Smooth muscle cell (in vitro differentiated cells): ENCODE results near the gene RBMS3. TPM values are rescaled to one million over a fixed set of nuclear protein-coding genes. Genes with fewer than 3 reads are reported as not detected.

ENCODE experiments used
- DNase-seq: peaks from one replicate; lab custom pipeline; 2025; ENCODE audit not compliant: unreplicated experiment; lab: John Stamatoyannopoulos, UW
- H2AFZ ChIP-seq: fragments of 200-600 bp; sonication (generic); 2 replicates; pipeline ENCODE4 v1.6.0; 2016; ENCODE audit warnings: antibody characterized with exemption, low read depth, mild to moderate bottlenecking
- H3F3A ChIP-seq: fragments of 200-600 bp; sonication (generic); 2 replicates; pipeline ENCODE4 v1.6.0; 2017; ENCODE audit warnings: antibody characterized with exemption, low read depth
- H3K27ac ChIP-seq: fragments of 200-600 bp; sonication (generic); 2 replicates; pipeline ENCODE4 v1.5.1; 2016; ENCODE audit warnings: low read depth, mild to moderate bottlenecking
- H3K27me3 ChIP-seq: fragments of 200-600 bp; sonication (generic); 2 replicates; pipeline ENCODE4 v1.6.1; 2016; ENCODE audit warnings: low read depth, mild to moderate bottlenecking
- H3K36me3 ChIP-seq: fragments of 200-600 bp; sonication (generic); 2 replicates; pipeline ENCODE4 v1.5.1; 2016; ENCODE audit warnings: low read depth
- H3K4me1 ChIP-seq: fragments of 200-600 bp; sonication (generic); 2 replicates; pipeline ENCODE4 v1.5.1; 2016; ENCODE audit warnings: low read depth
- H3K4me2 ChIP-seq: fragments of 200-600 bp; sonication (generic); 2 replicates; pipeline ENCODE4 v1.6.0; 2016; ENCODE audit warnings: mild to moderate bottlenecking
- H3K4me3 ChIP-seq: fragments of 200-600 bp; sonication (generic); 2 replicates; pipeline ENCODE4 v1.5.1; 2016; ENCODE audit warnings: mild to moderate bottlenecking
- H3K79me2 ChIP-seq: fragments of 200-600 bp; sonication (generic); 2 replicates; pipeline ENCODE4 v1.6.0; 2016; ENCODE audit warnings: low read depth, mild to moderate bottlenecking
- H3K9ac ChIP-seq: fragments of 200-600 bp; sonication (generic); 2 replicates; pipeline ENCODE4 v1.6.0; 2016; ENCODE audit warnings: low read depth
- H3K9me3 ChIP-seq: fragments of 200-600 bp; sonication (generic); replicated peaks from 2 replicates; pipeline ENCODE4 v1.5.1; 2016; ENCODE audit warnings: low read depth
- H4K20me1 ChIP-seq: fragments of 200-600 bp; sonication (generic); 2 replicates; pipeline ENCODE4 v1.6.0; 2016; ENCODE audit warnings: low read depth
- WGBS: methylation state at CpG from one replicate; pipeline ENCODE4 v1.1.7; 2016; ENCODE audit warnings: low lambda C conversion rate; 5-methylcytosine and 5-hydroxymethylcytosine counted together
- polyA plus RNA-seq: library from polyadenylated mRNA; unstranded; fragments of >200 nt; fragmentation: Nextera tagmentation; extraction: Ambion mirVana; gene quantifications from 2 replicates; pipeline ENCODE4 v1.2.1, GENCODE V29; 2016
- total RNA-seq: library from RNA; depleted of rRNA; stranded (reverse); fragments of >200 nt; gene quantifications from 2 replicates; pipeline ENCODE4 v1.2.3, GENCODE V29; 2014
- TF ChIP-seq, protein P1 (sequence below): fragments of 200-600 bp; sonication (generic); IDR thresholded peaks from 2 replicates; pipeline ENCODE4 v1.5.1; 2017; ENCODE audit warnings: borderline replicate concordance, mild to moderate bottlenecking, antibody characterized with exemption; ENCODE audit not compliant: insufficient read depth, poor library complexity, severe bottlenecking

RBMS3 gene
- total and polyA plus RNA-seq, 2 experiments from 2014 or later: 42.9 to 50.6 TPM

GRCh38 chr3:29329986-29330890, 49.4 kb downstream of the RBMS3 start:
- H3K9me3 ChIP-seq: no peaks in the 10 kb centered on the region
- H3K27me3 ChIP-seq: no peaks in the 10 kb centered on the region
- H3K4me1 ChIP-seq: peaks cover 13% of the 10 kb centered on the region
- DNase-seq: no peak
- H3K36me3 ChIP-seq: no peaks in the 10 kb centered on the region
- H3K4me2 ChIP-seq: peak overlapping the region; percentile 47
- no peak overlapping the region for H3K4me3 ChIP-seq
- TF ChIP-seq, protein P1, sequence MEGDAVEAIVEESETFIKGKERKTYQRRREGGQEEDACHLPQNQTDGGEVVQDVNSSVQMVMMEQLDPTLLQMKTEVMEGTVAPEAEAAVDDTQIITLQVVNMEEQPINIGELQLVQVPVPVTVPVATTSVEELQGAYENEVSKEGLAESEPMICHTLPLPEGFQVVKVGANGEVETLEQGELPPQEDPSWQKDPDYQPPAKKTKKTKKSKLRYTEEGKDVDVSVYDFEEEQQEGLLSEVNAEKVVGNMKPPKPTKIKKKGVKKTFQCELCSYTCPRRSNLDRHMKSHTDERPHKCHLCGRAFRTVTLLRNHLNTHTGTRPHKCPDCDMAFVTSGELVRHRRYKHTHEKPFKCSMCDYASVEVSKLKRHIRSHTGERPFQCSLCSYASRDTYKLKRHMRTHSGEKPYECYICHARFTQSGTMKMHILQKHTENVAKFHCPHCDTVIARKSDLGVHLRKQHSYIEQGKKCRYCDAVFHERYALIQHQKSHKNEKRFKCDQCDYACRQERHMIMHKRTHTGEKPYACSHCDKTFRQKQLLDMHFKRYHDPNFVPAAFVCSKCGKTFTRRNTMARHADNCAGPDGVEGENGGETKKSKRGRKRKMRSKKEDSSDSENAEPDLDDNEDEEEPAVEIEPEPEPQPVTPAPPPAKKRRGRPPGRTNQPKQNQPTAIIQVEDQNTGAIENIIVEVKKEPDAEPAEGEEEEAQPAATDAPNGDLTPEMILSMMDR: no peak
- peak overlapping the region; percentile 40 for H3K9ac ChIP-seq
- peaks cover 90% of the 10 kb centered on the region for H3K79me2 ChIP-seq
- H4K20me1 ChIP-seq: no peaks in the 10 kb centered on the region
- no peak overlapping the region for H2AFZ ChIP-seq
- H3K27ac ChIP-seq: peak overlapping the region; percentile 97
- WGBS: 75% methylated on average over 4 of the region's 4 CpGs
- peaks cover 6% of the 10 kb centered on the region for H3F3A ChIP-seq

GRCh38 chr3:29331035-29331434, 50.2 kb downstream of the RBMS3 start:
- peak overlapping the region; percentile 97 for H3K27ac ChIP-seq
- no peak overlapping the region for H3K4me3 ChIP-seq
- H3K9ac ChIP-seq: peak overlapping the region; percentile 39
- no peaks in the 10 kb centered on the region for H3K27me3 ChIP-seq
- H4K20me1 ChIP-seq: no peaks in the 10 kb centered on the region
- no peaks in the 10 kb centered on the region for H3K36me3 ChIP-seq
- peak overlapping the region; percentile 76 for H3K4me2 ChIP-seq
- 84% methylated on average over 4 of the region's 4 CpGs for WGBS
- peaks cover 85% of the 10 kb centered on the region for H3K79me2 ChIP-seq
- no peak overlapping the region for H2AFZ ChIP-seq
- peaks cover 21% of the 10 kb centered on the region for H3K4me1 ChIP-seq
- no peaks in the 10 kb centered on the region for H3K9me3 ChIP-seq
- H3F3A ChIP-seq: peaks cover 7% of the 10 kb centered on the region
- DNase-seq: no peak
- TF ChIP-seq, protein P1: no peak

DNA sequence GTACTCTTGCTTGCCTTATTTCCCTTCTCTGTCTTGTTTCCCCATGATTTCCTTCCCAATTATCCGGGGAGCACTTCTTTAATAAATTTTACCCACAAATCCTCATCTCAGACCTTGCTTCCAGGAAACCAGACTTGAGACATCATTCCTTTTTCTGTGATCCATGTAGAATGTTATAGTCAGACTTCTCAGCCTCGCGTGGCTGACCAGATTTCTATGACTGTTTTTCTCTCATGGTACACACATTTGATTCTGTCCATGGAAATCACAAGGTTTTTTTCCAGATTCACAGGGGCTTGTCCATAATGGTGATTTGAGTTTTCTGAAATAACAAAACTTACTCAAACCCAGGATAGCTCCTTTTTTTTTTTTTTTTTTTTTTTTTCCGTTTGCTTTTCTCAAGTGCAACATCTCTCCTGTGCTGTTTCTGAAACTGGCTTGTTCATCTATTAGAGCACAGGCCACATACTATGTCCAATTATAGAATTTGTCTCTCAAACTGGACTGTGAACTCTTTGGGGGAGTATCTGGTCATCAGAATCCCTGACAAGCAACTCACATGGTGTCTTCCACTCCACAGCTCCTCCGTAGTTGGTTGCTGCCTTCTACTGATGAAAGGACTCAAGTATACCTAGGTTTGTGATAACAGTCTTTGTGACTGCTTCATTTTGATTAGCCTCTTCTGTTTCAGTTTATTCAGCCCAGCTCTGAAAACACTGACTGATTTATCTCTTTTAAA, 50.8 kb downstream of the RBMS3 start:
- Histone ChIP-seq H3K4me2 (peak overlapping the region; percentile 76), H3K79me2 (peaks cover 85% of the 10 kb centered on the region), H4K20me1 (no peaks in the 10 kb centered on the region), H3K27ac (peak overlapping the region; percentile 97), H3K9me3 (no peaks in the 10 kb centered on the region), H2AFZ (no peak overlapping the region), H3K9ac (peak overlapping the region; percentile 39), H3K4me1 (peaks cover 25% of the 10 kb centered on the region), H3K27me3 (no peaks in the 10 kb centered on the region), H3F3A (peaks cover 7% of the 10 kb centered on the region), H3K36me3 (no peaks in the 10 kb centered on the region), H3K4me3 (no peak overlapping the region)
- DNase-seq: no peak
- WGBS: 71% methylated on average over 5 of the region's 5 CpGs
- TF ChIP-seq, protein P1: no peak
